Skeletal muscle satellite cell (primary cell): ENCODE results near the gene RAB11FIP4. TPM values are rescaled to one million over a fixed set of nuclear protein-coding genes. Genes with fewer than 3 reads are reported as not detected.

Source experiments
- H3K27me3 ChIP-seq: 2 replicates; pipeline ENCODE4 v1.7.0; 2013; ENCODE audit warnings: low read length; ENCODE audit not compliant: control insufficient read depth, insufficient read depth
- H3K36me3 ChIP-seq: 2 replicates; pipeline ENCODE4 v1.7.0; 2013; ENCODE audit warnings: mild to moderate bottlenecking, control low read depth, low read length; ENCODE audit not compliant: insufficient read depth
- H3K4me1 ChIP-seq: 2 replicates; pipeline ENCODE4 v1.7.0; 2013; ENCODE audit warnings: low read length; ENCODE audit not compliant: control insufficient read depth, insufficient read depth
- H3K4me2 ChIP-seq: 2 replicates; pipeline ENCODE4 v1.7.0; 2013; ENCODE audit warnings: mild to moderate bottlenecking, low read length
- H3K4me3 ChIP-seq: 2 replicates; pipeline ENCODE4 v1.7.0; 2013; ENCODE audit warnings: low read length
- H3K9ac ChIP-seq: 2 replicates; pipeline ENCODE4 v1.7.0; 2013; ENCODE audit warnings: mild to moderate bottlenecking, low read depth, low read length, moderate library complexity
- H3K9me3 ChIP-seq: replicated peaks from 2 replicates; pipeline ENCODE4 v1.7.0; 2013; ENCODE audit warnings: mild to moderate bottlenecking, control low read depth, low read length
- small RNA-seq: library from RNA; depleted of rRNA; stranded (forward); fragments of <200 nt; gene quantifications from one replicate; pipeline ENCODE3, GENCODE V24; 2012

The RAB11FIP4 gene

DNA sequence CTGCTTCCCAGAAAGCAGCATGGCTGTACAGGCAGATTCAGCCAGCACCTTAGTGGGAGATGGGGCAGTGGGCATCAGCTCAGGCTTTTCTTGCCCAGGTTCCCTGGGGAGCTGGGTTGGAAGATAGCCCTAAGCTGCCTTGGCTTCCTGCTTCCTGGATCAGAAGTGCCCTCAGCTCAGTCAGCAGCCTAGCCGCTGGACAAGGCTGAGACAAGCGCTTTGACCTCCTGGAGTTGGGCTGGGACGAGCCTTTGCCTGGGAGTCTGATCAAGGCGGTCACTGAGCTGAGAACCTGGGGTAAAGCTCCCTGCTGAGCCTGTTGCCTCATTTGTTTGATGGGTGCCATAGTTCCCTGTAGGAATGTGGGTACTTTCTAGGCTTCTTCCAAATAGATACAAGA is 190.0 kb downstream of the RAB11FIP4 start:
- Histone ChIP-seq H3K4me1 (peaks cover 57% of the 10 kb centered on the region), H3K27me3 (no peaks in the 10 kb centered on the region), H3K4me2 (peak overlapping the region; percentile 57), H3K36me3 (peaks cover 16% of the 10 kb centered on the region), H3K9ac (peak overlapping the region; percentile 75), H3K4me3 (peak overlapping the region; percentile 33), H3K9me3 (no peaks in the 10 kb centered on the region)

DNA sequence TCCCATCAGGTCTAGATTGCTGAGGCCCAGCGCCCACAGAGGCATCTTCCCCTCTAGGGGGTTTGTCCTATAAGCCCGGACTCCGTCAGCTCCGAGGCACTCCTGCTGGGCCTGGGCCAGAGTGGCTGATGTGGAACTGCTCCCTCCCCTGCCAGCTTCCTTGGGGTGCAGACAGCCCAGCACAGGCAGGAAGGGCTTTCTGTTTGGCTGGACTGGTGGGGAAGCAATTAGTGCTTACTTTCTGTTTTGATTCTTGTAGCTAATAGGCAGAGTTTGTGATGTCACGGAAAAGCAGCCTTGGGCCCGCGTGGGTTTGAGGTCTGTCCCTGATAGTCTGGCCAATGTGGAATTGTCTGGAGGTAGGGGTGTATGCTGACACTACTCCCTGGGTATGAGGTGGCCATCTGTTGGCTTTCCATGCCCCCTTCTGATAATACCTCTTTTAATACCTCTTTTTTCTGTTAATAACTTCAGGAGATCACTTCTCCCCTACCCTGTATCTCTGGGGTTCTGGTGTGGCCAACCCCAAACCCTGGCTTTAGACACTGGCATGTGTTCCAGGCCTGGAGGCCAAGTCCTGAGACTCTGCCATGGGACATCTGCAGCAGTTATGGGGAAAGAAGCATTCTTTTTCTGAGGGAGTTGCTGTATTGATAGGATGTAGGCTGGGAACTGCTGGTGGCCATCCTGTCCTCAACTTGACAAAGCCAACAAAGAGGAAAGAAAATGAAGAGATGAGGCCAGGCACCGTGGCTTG is 190.9 kb downstream of the RAB11FIP4 start:
- Histone ChIP-seq H3K27me3 (no peaks in the 10 kb centered on the region), H3K4me2 (peak overlapping the region; percentile 57), H3K4me1 (peaks cover 65% of the 10 kb centered on the region), H3K9me3 (no peaks in the 10 kb centered on the region), H3K9ac (peak overlapping the region; percentile 75), H3K36me3 (peaks cover 19% of the 10 kb centered on the region), H3K4me3 (peak overlapping the region; percentile 7)

DNA sequence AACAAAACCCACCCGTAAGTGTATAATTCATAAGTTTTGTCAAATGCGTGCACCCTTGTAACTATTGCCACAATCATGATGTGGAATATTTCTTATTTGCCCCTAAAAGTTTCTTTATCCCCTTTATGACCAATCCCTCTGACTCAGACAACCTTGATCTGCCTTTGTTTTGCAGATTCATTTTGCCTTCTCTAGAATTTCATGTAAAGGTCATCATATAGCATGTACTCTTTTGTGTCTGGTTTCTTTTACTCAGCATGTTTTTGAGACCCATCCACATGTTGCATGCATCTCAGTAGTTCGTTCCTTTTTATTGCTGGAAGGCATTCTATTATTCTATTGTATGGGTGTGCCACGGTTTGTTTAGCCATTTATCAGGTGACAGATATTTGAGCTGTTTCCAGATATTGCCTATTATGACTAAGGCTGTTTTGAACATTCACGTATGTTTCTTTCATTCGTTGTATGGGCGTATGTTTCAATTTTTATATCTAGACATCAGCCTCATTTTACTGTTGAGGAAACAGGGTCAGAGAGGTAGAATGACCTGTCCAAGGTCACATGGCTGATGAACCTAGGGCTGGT is 192.4 kb downstream of the RAB11FIP4 start:
- H3K4me2 ChIP-seq, result no peak overlapping the region
- H3K36me3 ChIP-seq, result peaks cover 13% of the 10 kb centered on the region
- no peaks in the 10 kb centered on the region for H3K27me3 ChIP-seq
- peaks cover 68% of the 10 kb centered on the region for H3K4me1 ChIP-seq
- no peak overlapping the region for H3K9ac ChIP-seq
- H3K9me3 ChIP-seq, result no peaks in the 10 kb centered on the region
- no peak overlapping the region for H3K4me3 ChIP-seq

DNA sequence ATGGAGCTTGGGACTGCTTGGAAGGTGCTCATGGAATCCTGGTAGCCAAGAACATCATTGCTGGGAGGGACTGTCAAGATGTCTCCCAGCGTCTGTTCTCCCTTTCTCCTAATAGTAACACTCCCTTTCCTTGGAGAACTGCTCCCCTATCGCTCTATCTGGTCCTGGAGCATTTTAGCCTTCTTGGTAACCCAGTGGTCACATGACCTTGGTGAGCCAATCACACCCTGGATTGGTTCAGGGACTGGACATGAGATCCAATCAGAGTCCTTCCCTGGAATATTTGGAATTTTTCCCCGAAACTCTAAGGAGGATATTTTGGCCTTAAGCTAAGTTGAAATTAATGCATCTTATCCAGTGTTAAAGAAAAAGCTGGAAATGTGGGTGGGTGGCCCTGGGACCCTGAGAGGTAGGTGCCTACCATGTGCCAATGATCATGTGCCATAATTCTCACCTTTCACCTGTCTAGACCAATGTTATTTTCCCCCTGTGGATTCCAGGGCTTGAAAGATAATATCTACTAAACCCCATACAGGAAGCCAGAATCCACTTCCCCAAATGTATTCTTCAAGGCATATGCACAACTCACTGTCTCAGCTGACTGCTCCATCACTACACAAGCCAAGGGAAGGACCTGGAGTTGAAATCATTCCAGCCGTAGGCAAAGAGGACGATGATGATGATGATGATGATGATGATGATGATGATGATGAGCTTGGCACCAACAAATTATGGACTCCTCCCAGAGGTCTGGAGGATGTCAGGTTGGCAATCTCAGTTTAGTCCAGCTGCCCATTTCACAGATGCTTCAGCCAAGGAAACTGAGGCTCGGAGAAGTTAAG is 193.2 kb downstream of the RAB11FIP4 start:
- H3K4me2 ChIP-seq, result no peak overlapping the region
- no peaks in the 10 kb centered on the region for H3K27me3 ChIP-seq
- H3K9ac ChIP-seq, result no peak overlapping the region
- H3K4me3 ChIP-seq, result no peak overlapping the region
- peaks cover 60% of the 10 kb centered on the region for H3K4me1 ChIP-seq
- peaks cover 13% of the 10 kb centered on the region for H3K36me3 ChIP-seq
- no peaks in the 10 kb centered on the region for H3K9me3 ChIP-seq

DNA sequence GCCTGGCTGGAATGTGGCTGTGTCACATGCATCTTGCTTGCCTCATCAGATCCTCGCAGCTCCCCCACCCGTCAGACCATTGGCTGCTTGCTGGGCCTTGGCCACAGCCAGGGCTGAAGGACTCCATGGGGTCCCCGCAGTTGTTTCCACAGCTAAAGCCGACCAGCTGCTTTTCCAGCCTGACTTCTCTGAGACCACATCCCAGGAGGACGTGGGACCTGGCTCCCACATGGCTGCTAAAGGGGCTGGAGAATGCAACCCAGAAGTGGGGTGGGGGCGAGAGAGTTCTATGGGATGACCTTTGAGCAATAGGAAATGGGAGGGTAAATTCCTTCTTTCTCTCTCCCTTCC is 193.8 kb downstream of the RAB11FIP4 start:
- Histone ChIP-seq H3K4me1 (peaks cover 54% of the 10 kb centered on the region), H3K4me3 (no peak overlapping the region)

DNA sequence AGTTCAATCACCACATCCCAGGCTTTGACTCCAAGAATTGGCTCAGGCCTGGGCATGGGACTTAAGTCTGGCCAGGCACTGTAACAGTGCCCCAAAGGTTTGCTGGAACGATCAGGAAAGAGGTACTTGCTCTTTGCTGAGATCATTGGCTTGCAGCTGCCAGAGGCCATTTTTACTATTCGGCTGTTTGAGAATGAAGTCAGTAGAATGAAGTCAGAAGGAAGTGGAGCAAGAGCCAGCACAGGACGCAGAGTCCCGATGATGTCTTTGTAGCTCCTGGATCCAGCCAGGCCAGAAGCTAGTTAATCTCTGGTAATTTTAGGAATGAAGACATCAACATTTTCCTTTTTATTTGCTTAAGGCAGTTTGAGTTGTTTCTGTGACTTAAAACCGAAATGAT is 195.5 kb downstream of the RAB11FIP4 start:
- no peaks in the 10 kb centered on the region for H3K9me3 ChIP-seq
- no peak overlapping the region for H3K4me3 ChIP-seq
- peak overlapping the region; percentile 47 for H3K9ac ChIP-seq
- H3K27me3 ChIP-seq, result no peaks in the 10 kb centered on the region
- peaks cover 37% of the 10 kb centered on the region for H3K4me1 ChIP-seq
- peaks cover 21% of the 10 kb centered on the region for H3K36me3 ChIP-seq
- peak overlapping the region; percentile 0 for H3K4me2 ChIP-seq

More for the DNA sequence above, 193.8 kb downstream of the RAB11FIP4 start:
- Histone ChIP-seq H3K9me3 (no peaks in the 10 kb centered on the region), H3K36me3 (peaks cover 13% of the 10 kb centered on the region), H3K9ac (no peak overlapping the region), H3K27me3 (no peaks in the 10 kb centered on the region), H3K4me2 (no peak overlapping the region)

DNA sequence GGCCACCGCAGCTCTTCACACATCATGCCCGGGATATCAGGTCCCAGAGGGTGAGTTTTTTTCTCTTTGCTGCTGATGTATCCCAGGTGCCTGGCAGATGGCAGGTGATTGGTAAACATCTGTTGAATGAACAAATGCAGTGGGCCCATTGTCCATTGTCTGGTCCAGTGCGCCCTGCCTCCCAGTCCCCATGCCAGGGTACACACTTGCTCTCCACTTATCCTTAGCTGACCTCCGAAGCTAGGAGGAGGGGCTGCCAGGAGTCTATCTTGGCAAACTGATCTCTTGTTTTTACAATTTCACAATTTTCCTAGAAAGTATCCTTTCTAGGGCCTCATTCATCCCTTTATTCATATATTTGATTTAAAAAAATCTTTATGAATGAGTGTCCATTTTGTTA is 196.0 kb downstream of the RAB11FIP4 start:
- Histone ChIP-seq H3K27me3 (no peaks in the 10 kb centered on the region), H3K4me3 (no peak overlapping the region), H3K9me3 (no peaks in the 10 kb centered on the region), H3K4me1 (peaks cover 32% of the 10 kb centered on the region), H3K9ac (peak overlapping the region; percentile 47), H3K4me2 (no peak overlapping the region), H3K36me3 (peaks cover 24% of the 10 kb centered on the region)

Small RNAs within 50 kb of the gene (small RNA-seq; reads per million reads assigned to genes)
- 23.9 reads per million, percentile 94 among the genes with 10 or more reads in this experiment for gene MIR193A
- not detected for gene MIR4725
- not detected for gene RN7SL45P
- not detected for gene RN7SL79P
- not detected for gene RNU6ATAC7P
